ENCODE measurements around the gene ZNF304. TPM values are rescaled to one million over a fixed set of nuclear protein-coding genes. Genes with fewer than 3 reads are reported as not detected.

The ZNF304 gene
- total and polyA plus RNA-seq, 9 of the 15 experiments (the other 6 are each of a cell fraction or from before 2014, with no cell fraction given): 0.82 to 5.5 (median 3.6) TPM

GRCh38 chr19:57389194-57389729 lies 38.2 kb downstream of the ZNF304 start (continued):
- TF ChIP-seq THAP12 (CRISPR knock-in tag; IDR thresholded peaks at IDR 0.05) (no peak), SMAD4 (CRISPR knock-in tag; conservative IDR thresholded peaks at IDR 0.05) (no peak), ZNF830 (CRISPR knock-in tag; IDR thresholded peaks at IDR 0.05) (no peak), HDAC2 (IDR thresholded peaks at IDR 0.05) (no peak), ZBTB9 (CRISPR knock-in tag; IDR thresholded peaks at IDR 0.05) (no peak), MBD2 (IDR thresholded peaks at IDR 0.05; ENCODE audit: borderline replicate concordance, low read depth) (no peak), SRSF7 (optimal IDR thresholded peaks at IDR 0.05; ENCODE audit: low read depth, low read length) (no peak), HOXB6 (CRISPR knock-in tag; IDR thresholded peaks at IDR 0.05; ENCODE audit: borderline replicate concordance) (no peak), ZNF639 (CRISPR knock-in tag; conservative IDR thresholded peaks at IDR 0.05 in 1 of 2, IDR thresholded peaks at IDR 0.05 in 1 of 2) (no peak), KLF6 (CRISPR knock-in tag; IDR thresholded peaks at IDR 0.05; ENCODE audit: borderline replicate concordance) (no peak), BACH1 (tag; IDR thresholded peaks at IDR 0.05) (0 out of 2 replicates have a peak, but pooled peaks have one; percentile 36), VEZF1 (CRISPR knock-in tag; IDR thresholded peaks at IDR 0.05) (peak; percentile 58; the same call in 1 of the 2 replicates), NR3C1 (CRISPR knock-in tag; IDR thresholded peaks at IDR 0.05) (no peak), ZNF511 (CRISPR knock-in tag; IDR thresholded peaks at IDR 0.05) (no peak), CTBP1 (IDR thresholded peaks at IDR 0.05; ENCODE audit: borderline replicate concordance) (no peak), TRIM25 (IDR thresholded peaks at IDR 0.05; ENCODE audit: borderline replicate concordance) (no peak), ZBED1 (IDR thresholded peaks at IDR 0.05) (no peak), ZKSCAN8 (CRISPR knock-in tag; IDR thresholded peaks at IDR 0.05) (no peak), ZFX (CRISPR knock-in tag; IDR thresholded peaks at IDR 0.05) (no peak), HNRNPK (IDR thresholded peaks at IDR 0.05; ENCODE audit: low read depth, low read length, poor library complexity, severe bottlenecking) (no peak)
